WTC11 (cell line): ENCODE data around the gene ABCA3.

Experiments
- JUN ChIP-seq: sonication (generic); formaldehyde crosslinking; IDR thresholded peaks from 2 replicates; pipeline ENCODE4 v1.8.0; 2023; ENCODE audit warnings: mild to moderate bottlenecking, missing genetic modification reagents
- NFYB ChIP-seq: sonication (generic); formaldehyde crosslinking; conservative IDR thresholded peaks from 2 replicates; pipeline ENCODE4 v1.8.0; 2022; ENCODE audit warnings: low read depth, missing genetic modification reagents
- TF ChIP-seq, protein P1 (sequence below): fragments of 200-600 bp; IDR thresholded peaks from 2 replicates; pipeline ENCODE4 v1.8.0; 2022; ENCODE audit warnings: antibody characterized with exemption
- TF ChIP-seq, protein P2 (sequence below): sonication (generic); formaldehyde crosslinking; IDR thresholded peaks from 2 replicates; pipeline ENCODE4 v1.8.1; 2023; ENCODE audit warnings: mild to moderate bottlenecking, missing genetic modification reagents, moderate library complexity
- TF ChIP-seq, protein P3 (sequence below): sonication (generic); formaldehyde crosslinking; IDR thresholded peaks from 2 replicates; pipeline ENCODE4 v1.8.1; 2023; ENCODE audit warnings: mild to moderate bottlenecking, moderate library complexity, missing genetic modification reagents
- TF ChIP-seq, protein P4 (sequence below): sonication (generic); formaldehyde crosslinking; IDR thresholded peaks from 2 replicates; pipeline ENCODE4 v1.8.1; 2023; ENCODE audit warnings: mild to moderate bottlenecking, missing genetic modification reagents
- TF ChIP-seq, protein P5 (sequence below): sonication (generic); formaldehyde crosslinking; IDR thresholded peaks from 2 replicates; pipeline ENCODE4 v1.8.1; 2022; ENCODE audit warnings: low read depth, missing genetic modification reagents, borderline replicate concordance

DNA sequence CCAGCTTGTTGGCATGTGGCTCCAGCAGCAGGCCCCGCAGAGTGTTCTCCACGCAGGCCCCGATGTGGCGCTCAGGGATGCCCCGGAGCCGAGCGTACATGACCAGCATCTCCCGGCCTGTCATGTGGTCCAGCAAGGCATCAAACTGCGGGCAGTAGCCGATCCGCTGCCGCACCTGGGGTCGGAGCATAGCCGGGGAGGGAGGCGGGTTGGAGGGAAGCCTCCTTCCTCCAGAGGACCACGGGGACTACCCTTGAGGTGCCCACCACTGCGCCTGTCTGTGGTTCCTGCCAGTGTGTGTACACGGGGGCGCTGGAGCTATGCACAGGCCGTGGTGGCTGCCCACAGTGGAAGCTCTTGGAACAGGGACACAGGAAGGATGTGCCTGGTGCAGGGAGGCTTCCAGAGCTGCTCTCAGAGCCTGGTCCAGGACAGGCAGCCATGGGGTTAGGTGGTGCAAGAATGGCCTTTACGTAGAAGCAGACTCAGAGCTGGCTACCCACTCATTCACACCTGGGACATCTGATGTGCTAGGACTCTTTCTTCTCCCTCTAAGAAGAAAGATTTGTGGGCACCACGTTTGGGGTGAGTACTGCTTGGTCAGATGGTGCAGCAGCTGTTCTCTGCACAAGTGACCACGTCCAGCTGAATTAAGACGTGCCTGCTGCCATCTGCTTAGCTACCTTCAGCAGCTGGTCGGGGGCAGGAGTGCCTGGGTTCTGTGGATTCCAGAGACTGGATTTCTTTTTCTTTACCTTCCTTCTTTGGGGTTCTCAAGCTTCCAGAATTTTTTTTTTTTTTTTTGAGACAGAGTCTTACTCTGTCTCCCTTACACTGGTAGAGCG, 61.4 kb downstream of the ABCA3 start:
- TF ChIP-seq, protein P1, sequence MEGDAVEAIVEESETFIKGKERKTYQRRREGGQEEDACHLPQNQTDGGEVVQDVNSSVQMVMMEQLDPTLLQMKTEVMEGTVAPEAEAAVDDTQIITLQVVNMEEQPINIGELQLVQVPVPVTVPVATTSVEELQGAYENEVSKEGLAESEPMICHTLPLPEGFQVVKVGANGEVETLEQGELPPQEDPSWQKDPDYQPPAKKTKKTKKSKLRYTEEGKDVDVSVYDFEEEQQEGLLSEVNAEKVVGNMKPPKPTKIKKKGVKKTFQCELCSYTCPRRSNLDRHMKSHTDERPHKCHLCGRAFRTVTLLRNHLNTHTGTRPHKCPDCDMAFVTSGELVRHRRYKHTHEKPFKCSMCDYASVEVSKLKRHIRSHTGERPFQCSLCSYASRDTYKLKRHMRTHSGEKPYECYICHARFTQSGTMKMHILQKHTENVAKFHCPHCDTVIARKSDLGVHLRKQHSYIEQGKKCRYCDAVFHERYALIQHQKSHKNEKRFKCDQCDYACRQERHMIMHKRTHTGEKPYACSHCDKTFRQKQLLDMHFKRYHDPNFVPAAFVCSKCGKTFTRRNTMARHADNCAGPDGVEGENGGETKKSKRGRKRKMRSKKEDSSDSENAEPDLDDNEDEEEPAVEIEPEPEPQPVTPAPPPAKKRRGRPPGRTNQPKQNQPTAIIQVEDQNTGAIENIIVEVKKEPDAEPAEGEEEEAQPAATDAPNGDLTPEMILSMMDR = no peak
- TF ChIP-seq, protein P2, sequence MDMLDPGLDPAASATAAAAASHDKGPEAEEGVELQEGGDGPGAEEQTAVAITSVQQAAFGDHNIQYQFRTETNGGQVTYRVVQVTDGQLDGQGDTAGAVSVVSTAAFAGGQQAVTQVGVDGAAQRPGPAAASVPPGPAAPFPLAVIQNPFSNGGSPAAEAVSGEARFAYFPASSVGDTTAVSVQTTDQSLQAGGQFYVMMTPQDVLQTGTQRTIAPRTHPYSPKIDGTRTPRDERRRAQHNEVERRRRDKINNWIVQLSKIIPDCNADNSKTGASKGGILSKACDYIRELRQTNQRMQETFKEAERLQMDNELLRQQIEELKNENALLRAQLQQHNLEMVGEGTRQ (CRISPR knock-in tag) = no peak
- TF ChIP-seq JUN (CRISPR knock-in tag) = no peak
- TF ChIP-seq, protein P3, sequence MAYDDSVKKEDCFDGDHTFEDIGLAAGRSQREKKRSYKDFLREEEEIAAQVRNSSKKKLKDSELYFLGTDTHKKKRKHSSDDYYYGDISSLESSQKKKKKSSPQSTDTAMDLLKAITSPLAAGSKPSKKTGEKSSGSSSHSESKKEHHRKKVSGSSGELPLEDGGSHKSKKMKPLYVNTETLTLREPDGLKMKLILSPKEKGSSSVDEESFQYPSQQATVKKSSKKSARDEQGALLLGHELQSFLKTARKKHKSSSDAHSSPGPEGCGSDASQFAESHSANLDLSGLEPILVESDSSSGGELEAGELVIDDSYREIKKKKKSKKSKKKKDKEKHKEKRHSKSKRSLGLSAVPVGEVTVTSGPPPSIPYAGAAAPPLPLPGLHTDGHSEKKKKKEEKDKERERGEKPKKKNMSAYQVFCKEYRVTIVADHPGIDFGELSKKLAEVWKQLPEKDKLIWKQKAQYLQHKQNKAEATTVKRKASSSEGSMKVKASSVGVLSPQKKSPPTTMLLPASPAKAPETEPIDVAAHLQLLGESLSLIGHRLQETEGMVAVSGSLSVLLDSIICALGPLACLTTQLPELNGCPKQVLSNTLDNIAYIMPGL (CRISPR knock-in tag) = no peak
- TF ChIP-seq, protein P4, sequence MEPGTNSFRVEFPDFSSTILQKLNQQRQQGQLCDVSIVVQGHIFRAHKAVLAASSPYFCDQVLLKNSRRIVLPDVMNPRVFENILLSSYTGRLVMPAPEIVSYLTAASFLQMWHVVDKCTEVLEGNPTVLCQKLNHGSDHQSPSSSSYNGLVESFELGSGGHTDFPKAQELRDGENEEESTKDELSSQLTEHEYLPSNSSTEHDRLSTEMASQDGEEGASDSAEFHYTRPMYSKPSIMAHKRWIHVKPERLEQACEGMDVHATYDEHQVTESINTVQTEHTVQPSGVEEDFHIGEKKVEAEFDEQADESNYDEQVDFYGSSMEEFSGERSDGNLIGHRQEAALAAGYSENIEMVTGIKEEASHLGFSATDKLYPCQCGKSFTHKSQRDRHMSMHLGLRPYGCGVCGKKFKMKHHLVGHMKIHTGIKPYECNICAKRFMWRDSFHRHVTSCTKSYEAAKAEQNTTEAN (CRISPR knock-in tag) = no peak
- TF ChIP-seq, protein P5, sequence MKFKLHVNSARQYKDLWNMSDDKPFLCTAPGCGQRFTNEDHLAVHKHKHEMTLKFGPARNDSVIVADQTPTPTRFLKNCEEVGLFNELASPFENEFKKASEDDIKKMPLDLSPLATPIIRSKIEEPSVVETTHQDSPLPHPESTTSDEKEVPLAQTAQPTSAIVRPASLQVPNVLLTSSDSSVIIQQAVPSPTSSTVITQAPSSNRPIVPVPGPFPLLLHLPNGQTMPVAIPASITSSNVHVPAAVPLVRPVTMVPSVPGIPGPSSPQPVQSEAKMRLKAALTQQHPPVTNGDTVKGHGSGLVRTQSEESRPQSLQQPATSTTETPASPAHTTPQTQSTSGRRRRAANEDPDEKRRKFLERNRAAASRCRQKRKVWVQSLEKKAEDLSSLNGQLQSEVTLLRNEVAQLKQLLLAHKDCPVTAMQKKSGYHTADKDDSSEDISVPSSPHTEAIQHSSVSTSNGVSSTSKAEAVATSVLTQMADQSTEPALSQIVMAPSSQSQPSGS (CRISPR knock-in tag) = no peak
- TF ChIP-seq NFYB (CRISPR knock-in tag) = no peak
